Suprapubic skin (tissue), 4 donors: ENCODE measurements around the gene SAMHD1.

Experiments
- CTCF ChIP-seq, 2 donors: fragments of 200-600 bp in 1 of 2; fragments of 450-650 bp in 1 of 2; sonication (generic) in 1 of 2; IDR thresholded peaks; one replicate each; pipeline ENCODE4 v1.5.1; 2016 to 2019; ENCODE audit warnings: antibody characterized with exemption in 2 of 2, mild to moderate bottlenecking in 1 of 2, moderate library complexity in 1 of 2
- EP300 ChIP-seq: sonication (generic); formaldehyde crosslinking; IDR thresholded peaks from one replicate; pipeline ENCODE4 v1.6.1; 2017; ENCODE audit warnings: antibody characterized with exemption
- POLR2A ChIP-seq, 2 donors: fragments of 450-650 bp; IDR thresholded peaks; one replicate each; pipeline ENCODE4 v1.6.1; 2017; ENCODE audit warnings: antibody characterized with exemption in 2 of 2, mild to moderate bottlenecking in 2 of 2, moderate library complexity in 2 of 2
- POLR2AphosphoS5 ChIP-seq, 3 donors: sonication (generic); formaldehyde crosslinking; IDR thresholded peaks; one replicate each; pipeline ENCODE4 v1.6.1; 2017; ENCODE audit warnings: antibody characterized with exemption in 3 of 3

GRCh38 chr20:36845288-36845971 is 106.1 kb downstream of the SAMHD1 start:
- TF ChIP-seq POLR2A (IDR thresholded peaks at IDR 0.05), result no peak
- TF ChIP-seq CTCF (IDR thresholded peaks at IDR 0.05), result no peak
- TF ChIP-seq EP300, result no peak
- TF ChIP-seq POLR2AphosphoS5 (IDR thresholded peaks at IDR 0.05), result no peak
